ENCODE results near the gene PRPF6.

DNA sequence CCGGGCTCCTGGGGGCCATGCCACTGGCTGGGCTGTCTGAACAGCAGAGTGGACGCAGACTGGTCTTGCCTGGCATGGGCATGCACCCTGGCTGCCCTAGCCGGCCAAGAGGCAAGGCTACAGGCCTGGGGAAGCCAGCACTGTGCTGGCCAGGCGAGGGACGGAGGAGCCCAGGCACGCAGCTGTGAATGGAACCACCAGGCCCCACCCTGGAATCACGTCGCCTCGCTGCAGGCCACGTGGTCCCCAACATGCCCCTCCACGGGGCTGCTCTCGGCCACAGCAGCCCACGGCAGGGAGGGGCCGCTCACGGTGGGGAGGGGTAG is 28.8 kb upstream of the PRPF6 start:
- TF ChIP-seq, protein P1, sequence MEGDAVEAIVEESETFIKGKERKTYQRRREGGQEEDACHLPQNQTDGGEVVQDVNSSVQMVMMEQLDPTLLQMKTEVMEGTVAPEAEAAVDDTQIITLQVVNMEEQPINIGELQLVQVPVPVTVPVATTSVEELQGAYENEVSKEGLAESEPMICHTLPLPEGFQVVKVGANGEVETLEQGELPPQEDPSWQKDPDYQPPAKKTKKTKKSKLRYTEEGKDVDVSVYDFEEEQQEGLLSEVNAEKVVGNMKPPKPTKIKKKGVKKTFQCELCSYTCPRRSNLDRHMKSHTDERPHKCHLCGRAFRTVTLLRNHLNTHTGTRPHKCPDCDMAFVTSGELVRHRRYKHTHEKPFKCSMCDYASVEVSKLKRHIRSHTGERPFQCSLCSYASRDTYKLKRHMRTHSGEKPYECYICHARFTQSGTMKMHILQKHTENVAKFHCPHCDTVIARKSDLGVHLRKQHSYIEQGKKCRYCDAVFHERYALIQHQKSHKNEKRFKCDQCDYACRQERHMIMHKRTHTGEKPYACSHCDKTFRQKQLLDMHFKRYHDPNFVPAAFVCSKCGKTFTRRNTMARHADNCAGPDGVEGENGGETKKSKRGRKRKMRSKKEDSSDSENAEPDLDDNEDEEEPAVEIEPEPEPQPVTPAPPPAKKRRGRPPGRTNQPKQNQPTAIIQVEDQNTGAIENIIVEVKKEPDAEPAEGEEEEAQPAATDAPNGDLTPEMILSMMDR (IDR thresholded peaks at IDR 0.05): no peak
- no peak for TF ChIP-seq POLR2A (IDR thresholded peaks at IDR 0.05)

Data from body of pancreas (tissue), 4 donors.